GM23248 (cell line): ENCODE results near the gene JUND. TPM values are rescaled to one million over a fixed set of nuclear protein-coding genes. Genes with fewer than 3 reads are reported as not detected.

Source experiments
- DNase-seq: peaks from one replicate; pipeline ENCODE4 v3.0.0-alpha.2; 2015
- H2AFZ ChIP-seq: fragments of 200-600 bp; sonication (generic); 2 replicates; pipeline ENCODE4 v1.6.1; 2016; ENCODE audit warnings: antibody characterized with exemption
- H3F3A ChIP-seq: fragments of 200-600 bp; sonication (generic); 2 replicates; pipeline ENCODE4 v1.6.1; 2016; ENCODE audit warnings: mild to moderate bottlenecking, antibody characterized with exemption, mixed run types; ENCODE audit not compliant: insufficient read depth
- H3K27ac ChIP-seq: fragments of 200-600 bp; sonication (generic); 2 replicates; pipeline ENCODE4 v1.5.1; 2016; ENCODE audit warnings: mild to moderate bottlenecking
- H3K27me3 ChIP-seq: fragments of 200-600 bp; sonication (generic); replicated peaks from 2 replicates; pipeline ENCODE4 v1.6.1; 2016; ENCODE audit warnings: mild to moderate bottlenecking; ENCODE audit not compliant: insufficient read depth
- H3K36me3 ChIP-seq: fragments of 200-600 bp; sonication (generic); 2 replicates; pipeline ENCODE4 v1.6.1; 2016; ENCODE audit warnings: low read depth, mild to moderate bottlenecking
- H3K4me1 ChIP-seq: fragments of 200-600 bp; sonication (generic); 2 replicates; pipeline ENCODE4 v1.6.1; 2016; ENCODE audit warnings: mild to moderate bottlenecking; ENCODE audit not compliant: insufficient read depth
- H3K4me2 ChIP-seq: fragments of 200-600 bp; sonication (generic); one replicate; pipeline ENCODE4 v1.6.1; 2016; ENCODE audit warnings: mild to moderate bottlenecking; ENCODE audit not compliant: unreplicated experiment
- H3K4me3 ChIP-seq: fragments of 200-600 bp; sonication (generic); 2 replicates; pipeline ENCODE4 v1.5.1; 2016; ENCODE audit warnings: mild to moderate bottlenecking
- H3K79me2 ChIP-seq: fragments of 200-600 bp; sonication (generic); 2 replicates; pipeline ENCODE4 v1.6.1; 2016; ENCODE audit warnings: mild to moderate bottlenecking; ENCODE audit not compliant: insufficient read depth
- H3K9ac ChIP-seq: fragments of 200-600 bp; sonication (generic); 2 replicates; pipeline ENCODE4 v1.6.1; 2016; ENCODE audit warnings: mild to moderate bottlenecking
- H3K9me2 ChIP-seq: fragments of 200-600 bp; sonication (generic); 2 replicates; pipeline ENCODE4 v1.6.1; 2016; ENCODE audit warnings: mixed run types, mild to moderate bottlenecking, moderate library complexity; ENCODE audit not compliant: insufficient read depth
- H3K9me3 ChIP-seq: fragments of 200-600 bp; sonication (generic); one replicate; pipeline ENCODE4 v1.6.1; 2017; ENCODE audit warnings: low read depth
- H4K20me1 ChIP-seq: fragments of 200-600 bp; sonication (generic); 2 replicates; pipeline ENCODE4 v1.6.0; 2016; ENCODE audit not compliant: insufficient read depth
- EZH2 ChIP-seq: fragments of 200-600 bp; sonication (generic); IDR thresholded peaks from 2 replicates; pipeline ENCODE4 v1.6.1; 2018; ENCODE audit warnings: antibody characterized with exemption, mild to moderate bottlenecking; ENCODE audit not compliant: insufficient read depth, poor library complexity, severe bottlenecking
- EZH2phosphoT487 ChIP-seq: fragments of 200-600 bp; sonication (generic); IDR thresholded peaks from 2 replicates; pipeline ENCODE4 v1.6.1; 2018; ENCODE audit warnings: antibody characterized with exemption, moderate library complexity, mild to moderate bottlenecking, low read depth; ENCODE audit not compliant: insufficient read depth
- WGBS, 2 experiments: methylation state at CpG; one replicate each; pipeline ENCODE4 v1.1.6; 2015 to 2017; ENCODE audit warnings: low lambda C conversion rate in 2 of 2, low coverage in 1 of 2; ENCODE audit errors: missing lambda C conversion rate in 2 of 2; 5-methylcytosine and 5-hydroxymethylcytosine counted together
- in situ Hi-C: fragments of 300-500 bp; cut with MboI; formaldehyde crosslinking; loops from 2 replicates; pipeline ENCODE4 v1.15.0; 2020
- polyA plus RNA-seq: library from polyadenylated mRNA; unstranded; fragments of >200 nt; fragmentation: Nextera tagmentation; extraction: Ambion mirVana; gene quantifications from 2 replicates; pipeline ENCODE4 v1.2.1, GENCODE V29; 2016
- total RNA-seq: library from RNA; depleted of rRNA; stranded (reverse); fragments of >200 nt; shearing (Covaris generic); gene quantifications from 2 replicates; pipeline ENCODE4 v1.2.3, GENCODE V29; 2014

The JUND gene
- total and polyA plus RNA-seq, 2 experiments from 2014 or later, result 15.3 to 172 TPM

- no peaks in the 10 kb centered on the region for H3K9me2 ChIP-seq
- no peak overlapping the region for H3K4me2 ChIP-seq
- WGBS, 2 experiments, result 48 to 58% methylated on average over 5 to 7 of the region's 7 CpGs
- no peaks in the 10 kb centered on the region for H3F3A ChIP-seq
- no peaks in the 10 kb centered on the region for H3K79me2 ChIP-seq
- no peaks in the 10 kb centered on the region for H4K20me1 ChIP-seq
- peaks cover 5% of the 10 kb centered on the region; the same call in 1 of the 2 replicates for H3K4me1 ChIP-seq
- no peak overlapping the region for H3K9ac ChIP-seq
- no peak overlapping the region for H3K4me3 ChIP-seq
- H3K27me3 ChIP-seq, result no peaks in the 10 kb centered on the region
- H3K36me3 ChIP-seq, result no peaks in the 10 kb centered on the region
- no peak for DNase-seq
- TF ChIP-seq EZH2phosphoT487 (no peak), EZH2 (no peak)
- in situ Hi-C loops, result no loop called here
- H2AFZ ChIP-seq, result no peak overlapping the region
- no peak overlapping the region for H3K27ac ChIP-seq
- no peaks in the 10 kb centered on the region for H3K9me3 ChIP-seq
Observed at GRCh38 chr19:18252370-18252717, 29.1 kb downstream of the JUND start.

GRCh38 chr19:18251587-18252369, 29.6 kb downstream of the JUND start:
- in situ Hi-C loops, result no loop called here
- no peaks in the 10 kb centered on the region for H3K27me3 ChIP-seq
- no peak overlapping the region for H2AFZ ChIP-seq
- H3K4me1 ChIP-seq, result peaks cover 5% of the 10 kb centered on the region; the same call in 1 of the 2 replicates
- DNase-seq, result peak; percentile 78
- no peaks in the 10 kb centered on the region for H3F3A ChIP-seq
- WGBS, 2 experiments, result 15 to 20% methylated on average over 19 to 23 of the region's 23 CpGs
- no peak overlapping the region for H3K4me2 ChIP-seq
- TF ChIP-seq EZH2phosphoT487, result no peak
- no peak for TF ChIP-seq EZH2
- H3K79me2 ChIP-seq, result no peaks in the 10 kb centered on the region
- H3K9me2 ChIP-seq, result no peaks in the 10 kb centered on the region
- H3K4me3 ChIP-seq, result no peak overlapping the region
- H3K9me3 ChIP-seq, result no peaks in the 10 kb centered on the region
- H3K27ac ChIP-seq, result no peak overlapping the region
- H4K20me1 ChIP-seq, result no peaks in the 10 kb centered on the region
- H3K36me3 ChIP-seq, result no peaks in the 10 kb centered on the region
- H3K9ac ChIP-seq, result no peak overlapping the region

GRCh38 chr19:18249834-18250233, 31.6 kb downstream of the JUND start:
- no peaks in the 10 kb centered on the region for H3K79me2 ChIP-seq
- no peak overlapping the region for H3K4me3 ChIP-seq
- no peak overlapping the region for H3K9ac ChIP-seq
- in situ Hi-C loops, result no loop called here
- H3K9me2 ChIP-seq, result no peaks in the 10 kb centered on the region
- no peaks in the 10 kb centered on the region for H3F3A ChIP-seq
- 79 to 89% methylated on average over 5 of the region's 5 CpGs for WGBS, 2 experiments
- no peak overlapping the region for H3K27ac ChIP-seq
- H3K27me3 ChIP-seq, result no peaks in the 10 kb centered on the region
- H3K4me1 ChIP-seq, result peaks cover 5% of the 10 kb centered on the region; the same call in 1 of the 2 replicates
- TF ChIP-seq EZH2, result no peak
- TF ChIP-seq EZH2phosphoT487, result no peak
- H3K36me3 ChIP-seq, result no peaks in the 10 kb centered on the region
- DNase-seq, result no peak
- H2AFZ ChIP-seq, result no peak overlapping the region
- no peaks in the 10 kb centered on the region for H4K20me1 ChIP-seq
- no peaks in the 10 kb centered on the region for H3K9me3 ChIP-seq
- no peak overlapping the region for H3K4me2 ChIP-seq

DNA sequence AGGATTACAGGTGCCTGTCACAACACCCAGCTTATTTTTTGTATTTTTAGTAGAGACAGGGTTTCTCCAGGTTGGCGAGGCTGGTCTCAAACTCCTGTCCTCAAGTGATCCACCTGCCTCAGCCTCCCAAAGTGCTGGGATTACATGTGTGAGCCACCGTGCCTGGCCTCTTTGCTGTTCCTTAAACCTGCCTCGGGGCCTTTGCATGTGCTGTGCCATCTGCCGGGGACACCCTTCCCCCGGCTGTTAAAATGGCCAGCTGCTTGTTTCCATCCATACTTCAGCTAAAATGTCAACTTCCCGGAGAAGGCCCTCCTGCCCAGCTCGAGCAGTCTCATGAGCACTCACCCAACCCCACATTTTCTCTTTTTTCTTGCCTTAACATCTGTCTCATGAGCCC, 36.1 kb downstream of the JUND start:
- H3F3A ChIP-seq, result no peaks in the 10 kb centered on the region
- no peaks in the 10 kb centered on the region for H3K9me2 ChIP-seq
- H3K4me2 ChIP-seq, result no peak overlapping the region
- 53 to 56% methylated on average over 7 of the region's 7 CpGs for whole genome bisulfite sequencing, 2 experiments
- no peaks in the 10 kb centered on the region for H4K20me1 ChIP-seq
- H3K4me1 ChIP-seq, result no peaks in the 10 kb centered on the region
- no peaks in the 10 kb centered on the region for H3K36me3 ChIP-seq
- H2AFZ ChIP-seq, result no peak overlapping the region
- DNase-seq, result no peak
- in situ Hi-C loops, result no loop called here
- H3K9ac ChIP-seq, result no peak overlapping the region
- TF ChIP-seq EZH2phosphoT487 (no peak), EZH2 (no peak)
- H3K79me2 ChIP-seq, result no peaks in the 10 kb centered on the region
- no peak overlapping the region for H3K27ac ChIP-seq
- H3K27me3 ChIP-seq, result no peaks in the 10 kb centered on the region
- no peaks in the 10 kb centered on the region for H3K9me3 ChIP-seq
- H3K4me3 ChIP-seq, result no peak overlapping the region
